Ecto neural progenitor cell (in vitro differentiated cells): Measurements from ENCODE around the gene IQCC.

Source experiments
- DNase-seq: peaks from one replicate; pipeline ENCODE4 v3.0.0-alpha.2; 2018; ENCODE audit warnings: low spot score

IQCC gene

DNA sequence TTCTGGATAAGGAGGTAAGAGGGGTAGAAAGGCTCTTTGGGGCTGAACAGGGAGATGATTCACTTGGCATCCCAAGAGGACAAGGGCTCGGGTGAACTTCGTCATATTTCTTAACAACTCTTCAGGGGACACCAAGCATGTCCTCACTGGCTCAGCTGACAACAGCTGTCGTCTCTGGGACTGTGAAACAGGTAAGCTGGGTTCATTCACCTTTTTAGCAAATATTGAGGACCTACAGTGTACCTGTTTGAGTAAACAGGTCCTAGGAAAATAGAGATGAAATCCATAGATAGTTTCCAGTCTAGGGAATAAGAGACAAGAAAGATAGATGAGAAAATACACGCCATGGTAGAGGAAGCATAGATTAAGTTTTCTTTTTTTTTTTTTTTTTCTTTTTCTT lies 18.8 kb downstream of the IQCC start:
- no peak for DNase-seq

DNA sequence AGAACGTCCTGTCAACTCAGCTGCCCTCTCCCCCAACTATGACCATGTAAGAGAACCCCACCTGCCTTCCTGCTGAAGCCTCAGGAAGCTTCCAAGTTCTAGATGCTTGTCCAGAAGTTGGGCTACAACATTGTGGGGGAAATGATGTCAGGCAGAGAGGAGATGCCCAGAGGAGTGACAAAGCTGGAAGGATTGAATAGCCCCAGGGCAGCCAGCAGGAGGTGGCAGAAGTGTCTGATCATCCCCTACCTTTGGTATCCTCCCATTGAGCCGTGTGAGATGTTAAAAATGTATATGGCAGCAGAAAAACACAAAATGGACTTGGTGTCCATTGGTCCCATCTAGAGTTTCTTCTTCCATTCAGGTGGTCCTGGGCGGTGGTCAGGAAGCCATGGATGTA lies 23.3 kb downstream of the IQCC start:
- no peak for DNase-seq

DNA sequence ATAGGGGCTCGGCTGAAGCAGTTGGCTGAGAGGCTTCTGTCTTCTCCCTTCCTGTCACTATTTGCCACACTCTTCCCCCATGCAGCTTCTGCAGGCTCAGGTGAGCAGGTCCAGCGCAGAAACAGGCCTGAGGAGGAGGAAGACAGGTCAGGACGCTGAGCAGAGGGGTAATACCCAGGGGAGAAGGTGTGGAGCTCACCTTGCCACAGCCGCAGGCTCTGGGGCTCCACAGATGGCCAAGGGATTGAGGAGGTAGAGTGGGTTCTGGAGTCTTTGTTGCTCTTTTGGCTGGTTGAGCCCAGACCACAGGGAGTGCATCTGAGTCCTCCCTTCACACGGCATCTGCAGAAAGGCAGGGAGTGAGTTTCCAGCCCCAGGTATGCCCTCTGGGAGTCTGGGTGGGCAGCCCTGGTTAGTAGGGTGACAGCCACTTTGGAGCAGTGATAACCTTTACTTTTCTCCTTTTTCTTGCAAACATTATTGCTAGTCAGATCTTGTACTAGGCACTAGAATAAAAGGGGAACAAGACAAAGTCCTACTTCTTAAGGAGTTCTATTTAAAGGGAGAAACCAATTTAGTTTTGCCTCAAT lies 26.5 kb downstream of the IQCC start:
- DNase-seq, result no peak

GRCh38 chr1:32232558-32233304 lies 27.3 kb downstream of the IQCC start:
- no peak for DNase-seq

- no peak for DNase-seq
Measured at GRCh38 chr1:32234792-32235191, 29.3 kb downstream of the IQCC start.

GRCh38 chr1:32239337-32239736 lies 33.9 kb downstream of the IQCC start:
- no peak for DNase-seq

- DNase-seq, result no peak
Measured at GRCh38 chr1:32239790-32240139, 34.3 kb downstream of the IQCC start.

- peak; percentile 94 for DNase-seq
Measured at GRCh38 chr1:32240140-32240951, 34.9 kb downstream of the IQCC start.

DNA sequence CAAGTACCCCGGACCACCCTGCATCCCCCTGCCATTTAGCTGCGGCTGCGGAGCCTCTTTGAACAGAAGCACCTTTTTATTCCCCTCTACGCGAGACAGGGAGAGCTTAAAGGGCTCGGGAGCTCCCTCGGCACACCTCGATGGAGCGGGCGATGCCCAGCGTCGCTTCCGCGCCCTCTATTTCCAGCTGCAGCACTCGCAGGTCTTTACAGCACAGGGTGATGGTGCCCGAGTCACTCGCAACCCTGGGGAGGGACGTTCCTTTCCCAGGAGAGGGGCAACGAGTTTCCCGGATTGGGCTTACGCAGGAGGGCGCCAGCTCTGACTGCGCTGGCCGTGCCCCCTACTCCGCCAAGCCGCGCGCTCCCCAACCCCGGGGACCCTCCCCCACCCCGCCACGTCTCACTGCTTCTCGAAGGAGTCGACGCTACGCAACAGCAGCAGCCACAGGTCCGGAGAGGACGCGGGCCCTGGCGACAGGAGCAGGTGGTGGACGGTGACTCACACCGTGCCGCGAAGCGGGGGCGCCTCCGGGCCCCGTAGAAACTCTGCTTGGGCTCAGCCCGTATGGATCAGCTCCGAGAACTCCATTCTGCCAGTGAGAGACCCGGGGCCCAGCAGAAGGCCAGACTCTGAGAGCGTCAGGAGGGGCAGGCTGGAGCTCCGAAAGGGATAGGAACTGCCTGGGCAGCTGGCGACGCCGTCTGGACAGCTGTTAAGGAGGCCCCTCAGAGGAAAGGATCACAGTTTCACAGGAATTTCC lies 35.7 kb downstream of the IQCC start:
- peak; percentile 79 for DNase-seq

GRCh38 chr1:32242341-32242851 lies 36.9 kb downstream of the IQCC start:
- DNase-seq, result no peak

DNA sequence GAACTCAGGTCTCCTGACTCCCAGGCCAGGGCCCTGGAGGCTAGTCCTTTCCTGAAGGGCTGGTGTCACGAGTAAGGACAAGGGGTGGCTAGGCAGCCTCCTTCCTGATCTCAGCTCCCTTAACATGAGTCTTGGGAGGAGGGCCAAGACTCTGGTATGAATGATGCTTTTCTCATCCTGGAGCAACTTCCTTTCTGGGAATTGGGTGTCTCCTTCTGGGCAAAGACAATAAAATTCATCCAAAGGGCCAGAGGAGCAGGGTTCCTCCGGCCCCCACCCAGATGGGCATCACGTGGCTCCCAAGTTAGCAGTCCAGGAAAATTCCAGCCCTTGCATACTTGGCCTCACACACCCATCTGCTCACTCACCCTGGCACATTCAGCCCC lies 41.4 kb downstream of the IQCC start, which contains the start of gene FAM167B:
Gene FAM167B (plus strand): TSS at position 335 of the 386 bp plus-strand sequence. CDS start 200 bp downstream, outside the sequence.
- no peak for DNase-seq

GRCh38 chr1:32247452-32247851 lies 42.0 kb downstream of the IQCC start:
- DNase-seq, result no peak

GRCh38 chr1:32247983-32248889 lies 42.8 kb downstream of the IQCC start:
- DNase-seq, result peak; percentile 88

DNA sequence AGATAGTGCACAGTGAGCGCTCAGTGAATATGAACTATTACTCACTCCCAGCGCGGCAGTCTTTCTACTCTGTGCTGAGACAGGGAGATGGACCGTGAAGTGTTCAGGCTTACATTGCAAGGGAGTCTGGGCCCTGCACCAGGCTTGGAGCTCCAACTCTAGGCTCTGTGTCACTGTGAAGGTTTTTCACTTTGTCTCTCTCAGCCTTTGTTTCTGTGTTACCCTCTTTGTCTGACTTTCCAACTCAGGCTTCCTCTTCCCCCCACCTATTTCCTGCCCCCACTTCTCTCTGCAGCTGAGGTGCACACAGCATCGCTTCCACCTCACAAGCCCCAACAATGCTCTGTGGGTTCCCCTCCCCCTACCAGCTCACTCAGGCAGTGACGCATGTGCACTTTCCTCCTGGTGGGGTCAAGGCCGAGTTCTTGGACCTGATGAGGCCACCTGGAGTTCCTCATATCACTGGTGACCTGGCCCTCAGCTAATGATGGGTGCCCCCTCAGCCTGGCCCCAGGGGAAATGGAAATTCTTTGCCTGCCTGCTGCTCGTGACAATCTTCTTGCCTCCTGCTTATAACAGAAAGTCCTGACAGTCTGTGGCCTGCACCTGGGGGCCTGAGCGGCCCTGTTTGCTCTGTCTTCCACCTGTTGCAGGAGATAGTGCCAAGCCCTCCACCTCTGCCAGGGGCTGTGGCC lies 44.5 kb downstream of the IQCC start:
- DNase-seq, result no peak

- DNase-seq, result no peak
Measured at GRCh38 chr1:32250893-32251716, 45.6 kb downstream of the IQCC start, which contains the start of gene LCK. TSS of gene LCK (plus strand) at chr1:32251265. CDS start at chr1:32274330, 23,065 bp downstream.

- no peak for DNase-seq
Measured at GRCh38 chr1:32255072-32256071, 49.9 kb downstream of the IQCC start.

DNA sequence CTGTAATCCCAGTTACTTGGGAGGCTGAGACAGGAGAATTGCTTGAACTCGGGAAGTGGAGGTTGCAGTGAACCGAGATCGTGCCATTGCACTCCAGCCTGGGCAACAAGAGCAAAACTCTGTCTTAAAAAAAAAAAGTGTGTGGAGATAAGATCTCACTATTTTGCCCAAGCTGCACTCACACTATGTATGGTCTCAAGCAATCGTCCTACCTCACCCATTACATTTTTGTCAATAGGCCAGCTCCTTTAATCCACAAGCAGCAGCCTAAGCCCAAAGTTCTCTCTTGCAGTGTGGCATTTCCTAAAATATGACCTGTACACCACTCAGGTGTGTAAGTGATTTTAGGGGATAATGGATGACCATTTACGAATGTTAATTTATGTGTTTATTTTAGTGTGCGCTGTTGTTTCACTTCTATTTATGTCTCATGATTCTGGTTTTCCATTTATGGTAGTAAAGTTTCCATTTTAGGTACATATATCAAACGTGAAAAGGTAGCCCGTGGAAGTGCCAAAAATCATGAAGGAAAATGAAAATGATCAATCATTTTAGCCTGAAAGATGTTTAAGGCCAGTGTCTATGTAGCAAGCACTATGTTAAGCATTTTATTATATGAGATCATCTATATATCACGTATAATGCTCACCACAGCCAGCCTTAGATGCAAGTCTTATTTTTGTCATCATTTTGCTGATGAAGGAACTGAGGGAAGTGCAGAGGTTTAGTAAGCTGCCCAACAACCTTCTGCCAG lies 51.2 kb downstream of the IQCC start:
- DNase-seq, result no peak

DNA sequence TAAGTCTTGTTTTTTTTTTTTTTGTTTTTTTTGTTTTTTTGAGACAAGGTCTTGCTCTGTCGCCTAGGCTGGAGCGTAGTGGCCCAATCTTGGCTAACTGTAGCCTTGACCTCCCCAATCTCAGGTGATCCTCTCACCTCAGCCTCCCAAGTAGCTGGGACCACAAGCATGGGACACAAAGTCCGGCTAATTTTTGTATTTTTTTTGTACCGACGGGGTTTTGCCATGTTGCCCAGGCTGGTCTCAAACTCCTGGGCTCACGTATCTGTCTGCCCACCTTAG lies 51.7 kb downstream of the IQCC start:
- DNase-seq, result no peak
